Effector CD8-positive, alpha-beta T cell (primary cell): ENCODE measurements around the gene KRTAP6-2.

ENCODE experiments used
- DNase-seq: peaks from one replicate; lab custom pipeline; 2025; lab: John Stamatoyannopoulos, UW
- total RNA-seq, 4 experiments: gene quantifications; one replicate each; lab custom pipeline; 2026; lab: John Stamatoyannopoulos, UW

The KRTAP6-2 gene
- 0 reads per million in 4 experiments for total RNA-seq

- no peak for DNase-seq
Observed at GRCh38 chr21:30598802-30599201, at the start of gene KRTAP6-2. KRTAP6-2 (minus strand) TSS chr21:30598902; CDS start chr21:30598874, 28 bp downstream.

GRCh38 chr21:30646904-30647414, 48.3 kb upstream of the KRTAP6-2 start:
- no peak for DNase-seq

- no peak for DNase-seq
Observed at GRCh38 chr21:30642564-30642963, 43.9 kb upstream of the KRTAP6-2 start, which contains the start of gene KRTAP20-3. KRTAP20-3 (plus strand) TSS chr21:30642864.

GRCh38 chr21:30638686-30639085, 40.0 kb upstream of the KRTAP6-2 start:
- no peak for DNase-seq

GRCh38 chr21:30634906-30635305, 36.2 kb upstream of the KRTAP6-2 start, which contains the start of gene KRTAP20-2:
KRTAP20-2 (plus strand) TSS chr21:30635206; CDS start chr21:30635264, 58 bp downstream.
- no peak for DNase-seq

GRCh38 chr21:30629200-30629599, 30.5 kb upstream of the KRTAP6-2 start:
- no peak for DNase-seq

GRCh38 chr21:30628109-30628508, 29.4 kb upstream of the KRTAP6-2 start:
- DNase-seq: no peak

- no peak for DNase-seq
Observed at GRCh38 chr21:30625449-30626165, 26.9 kb upstream of the KRTAP6-2 start.

GRCh38 chr21:30623362-30623761, 24.7 kb upstream of the KRTAP6-2 start:
- no peak for DNase-seq

GRCh38 chr21:30620522-30620921, 21.8 kb upstream of the KRTAP6-2 start, which contains the start of gene KRTAP20-4:
KRTAP20-4 (plus strand) TSS chr21:30620627.
- DNase-seq: no peak

GRCh38 chr21:30620080-30620479, 21.4 kb upstream of the KRTAP6-2 start:
- no peak for DNase-seq

- DNase-seq: no peak
Observed at GRCh38 chr21:30616125-30616524, 17.4 kb upstream of the KRTAP6-2 start, which contains the start of gene KRTAP20-1. KRTAP20-1 (plus strand) TSS chr21:30616425; CDS start chr21:30616455, 30 bp downstream.

- no peak for DNase-seq
Observed at GRCh38 chr21:30615199-30615598, 16.5 kb upstream of the KRTAP6-2 start.

- DNase-seq: no peak
Observed at GRCh38 chr21:30613836-30614235, 15.1 kb upstream of the KRTAP6-2 start, which contains the start of gene KRTAP6-1. KRTAP6-1 (minus strand) TSS chr21:30613930; CDS start chr21:30613904, 26 bp downstream.

- no peak for DNase-seq
Observed at GRCh38 chr21:30612132-30612531, 13.4 kb upstream of the KRTAP6-2 start.

GRCh38 chr21:30605968-30606367, 7.3 kb upstream of the KRTAP6-2 start:
- no peak for DNase-seq

GRCh38 chr21:30600787-30601186, 2.1 kb upstream of the KRTAP6-2 start, which contains the start of gene KRTAP22-1:
KRTAP22-1 (plus strand) TSS chr21:30601087.
- DNase-seq: no peak

- DNase-seq: no peak
Observed at GRCh38 chr21:30592140-30592539, 6.6 kb downstream of the KRTAP6-2 start, which contains the start of gene KRTAP6-3. KRTAP6-3 (plus strand) TSS chr21:30592440; CDS start chr21:30592446, 6 bp downstream.

- no peak for DNase-seq
Observed at GRCh38 chr21:30590297-30590696, 8.4 kb downstream of the KRTAP6-2 start, which contains the start of gene KRTAP22-2. KRTAP22-2 (minus strand) TSS chr21:30590397.

GRCh38 chr21:30582870-30583269, 15.8 kb downstream of the KRTAP6-2 start:
- DNase-seq: no peak

GRCh38 chr21:30580132-30580531, 18.6 kb downstream of the KRTAP6-2 start:
- no peak for DNase-seq

- DNase-seq: no peak
Observed at GRCh38 chr21:30579346-30579745, 19.4 kb downstream of the KRTAP6-2 start.

- DNase-seq: no peak
Observed at GRCh38 chr21:30577766-30578165, 20.9 kb downstream of the KRTAP6-2 start.
